ENCODE results near the gene ITGA3.

Gene ITGA3

DNA sequence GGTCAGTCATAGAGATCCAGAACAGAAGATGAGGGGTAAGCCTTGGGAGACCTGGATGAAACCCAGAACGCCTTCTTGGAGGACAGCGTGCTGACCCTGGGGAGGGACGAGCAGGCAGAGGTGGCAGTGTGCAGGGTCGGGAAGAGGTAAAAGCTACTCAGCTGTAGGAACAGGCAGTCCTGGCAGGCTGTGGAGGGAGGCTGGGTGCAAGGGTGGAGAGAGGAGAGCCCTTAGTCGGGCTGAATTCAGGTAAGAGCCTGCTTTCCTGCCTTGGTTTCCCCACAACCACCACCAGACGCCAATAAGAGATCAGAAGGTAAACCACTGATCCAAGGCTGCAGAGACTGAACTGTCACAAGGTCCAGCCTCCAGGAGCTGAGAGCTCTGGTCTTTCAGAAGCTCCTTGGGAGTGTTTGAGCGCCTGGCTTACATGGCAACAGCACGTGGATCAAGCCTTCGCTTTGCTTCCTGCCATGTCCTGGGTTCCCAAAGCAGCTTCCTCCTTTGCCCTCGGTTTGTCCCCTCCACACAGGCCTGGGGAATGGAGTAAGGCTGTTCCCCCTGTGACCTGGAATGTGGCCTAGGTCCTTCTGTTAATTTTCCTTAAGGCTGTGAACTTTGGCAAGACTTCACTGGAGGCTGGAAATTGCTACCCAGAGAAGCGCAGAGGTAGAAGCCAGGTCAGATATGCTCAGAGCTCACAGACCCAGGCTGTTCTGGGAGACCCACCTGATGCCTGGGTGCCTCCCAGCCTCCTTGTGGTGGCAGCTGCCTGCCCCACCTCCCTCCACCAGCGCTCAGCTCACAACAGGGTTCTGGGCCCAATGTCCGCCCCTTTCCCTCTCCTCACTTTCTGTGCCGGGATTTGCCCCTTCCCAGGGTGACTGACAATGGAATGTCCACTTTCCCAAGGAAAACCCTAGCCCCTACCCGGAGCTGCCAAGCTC is 35.3 kb downstream of the ITGA3 start:
- in situ Hi-C loops (cut with MboI; ENCODE audit: low sequenced_read_pairs): no loop called here

DNA sequence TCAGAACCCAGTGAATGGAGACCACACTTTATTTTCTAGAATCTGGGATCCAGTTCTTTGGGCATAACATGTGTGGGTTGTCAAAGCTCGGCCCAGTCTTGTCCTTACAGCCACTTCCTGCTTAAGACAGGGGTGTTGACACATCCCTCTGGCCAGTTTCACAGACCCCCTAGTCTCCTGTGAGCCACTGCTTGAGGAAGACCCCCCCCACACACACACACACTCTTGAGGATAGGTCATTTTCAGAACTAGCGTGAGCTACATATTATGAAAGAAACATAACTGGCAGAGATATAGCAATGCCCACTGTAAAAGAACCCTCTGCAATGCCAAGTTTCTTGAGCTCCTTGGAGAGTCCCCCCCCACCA is 36.0 kb downstream of the ITGA3 start:
- in situ Hi-C loops (cut with MboI; ENCODE audit: low sequenced_read_pairs): no loop called here

DNA sequence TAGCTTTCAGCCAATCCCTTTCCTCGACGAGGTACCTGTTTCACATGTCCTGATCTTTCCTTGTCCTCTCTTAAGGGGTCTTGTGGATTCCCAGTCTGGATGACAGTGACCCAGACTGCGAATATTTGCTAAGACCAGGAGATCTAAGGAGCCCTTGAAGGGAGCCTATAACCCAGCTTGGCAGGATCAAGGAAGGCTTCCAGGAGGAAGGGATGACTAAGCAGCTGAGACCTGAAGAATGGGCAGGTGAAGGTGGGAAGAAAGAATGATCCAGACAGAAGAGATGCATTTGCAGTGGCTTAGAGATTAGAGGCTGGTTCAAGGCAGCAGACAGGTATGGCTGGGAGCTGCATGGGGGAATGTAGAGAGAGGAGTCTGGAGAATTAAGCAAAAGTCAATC is 37.3 kb downstream of the ITGA3 start:
- in situ Hi-C loops (cut with MboI; ENCODE audit: low sequenced_read_pairs): no loop called here

DNA sequence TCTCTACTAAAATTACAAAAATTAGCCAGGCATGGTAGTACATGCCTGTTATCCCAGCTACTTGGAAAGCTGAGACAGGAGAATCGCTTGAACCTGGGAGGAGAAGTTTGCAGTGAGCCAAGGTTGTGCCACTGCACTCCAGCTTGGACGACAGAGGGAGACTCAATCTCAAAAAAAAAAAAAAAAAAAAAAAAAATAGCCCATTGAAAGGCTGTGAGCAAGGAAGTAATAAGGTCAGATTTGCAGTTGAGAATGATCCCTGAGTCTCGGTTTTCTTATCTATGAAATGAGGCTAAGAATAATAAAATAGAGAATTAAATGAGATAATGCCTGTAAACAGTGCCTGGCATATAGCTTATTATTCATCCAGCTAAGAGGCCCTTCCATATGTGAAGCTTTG is 37.9 kb downstream of the ITGA3 start:
- in situ Hi-C loops (cut with MboI; ENCODE audit: low sequenced_read_pairs): no loop called here

DNA sequence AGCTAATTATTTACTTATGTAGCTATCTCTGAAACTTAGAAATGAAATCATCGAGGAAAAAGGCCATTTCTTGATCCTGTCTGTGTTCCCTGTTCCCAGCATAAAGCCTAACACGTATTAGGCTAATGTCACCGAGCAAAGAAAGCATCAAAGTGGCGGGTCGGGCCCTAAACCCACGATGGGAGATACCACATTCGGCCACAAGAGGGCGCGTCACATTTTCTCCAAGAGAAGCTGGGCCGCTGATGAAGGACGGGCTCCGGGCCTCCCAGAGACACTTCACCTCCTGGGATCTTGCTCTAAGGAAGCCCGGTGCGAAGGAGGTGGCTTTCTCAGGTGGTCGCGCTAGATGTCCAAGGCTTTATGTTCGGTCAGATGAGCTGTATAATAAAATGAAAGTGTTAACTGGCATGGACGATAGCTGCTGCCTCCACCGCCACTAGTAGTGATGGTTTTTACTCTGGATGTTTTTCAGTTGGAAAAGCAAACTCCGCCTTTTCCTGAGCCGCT is 38.4 kb downstream of the ITGA3 start:
- in situ Hi-C loops (cut with MboI; ENCODE audit: low sequenced_read_pairs): no loop called here

DNA sequence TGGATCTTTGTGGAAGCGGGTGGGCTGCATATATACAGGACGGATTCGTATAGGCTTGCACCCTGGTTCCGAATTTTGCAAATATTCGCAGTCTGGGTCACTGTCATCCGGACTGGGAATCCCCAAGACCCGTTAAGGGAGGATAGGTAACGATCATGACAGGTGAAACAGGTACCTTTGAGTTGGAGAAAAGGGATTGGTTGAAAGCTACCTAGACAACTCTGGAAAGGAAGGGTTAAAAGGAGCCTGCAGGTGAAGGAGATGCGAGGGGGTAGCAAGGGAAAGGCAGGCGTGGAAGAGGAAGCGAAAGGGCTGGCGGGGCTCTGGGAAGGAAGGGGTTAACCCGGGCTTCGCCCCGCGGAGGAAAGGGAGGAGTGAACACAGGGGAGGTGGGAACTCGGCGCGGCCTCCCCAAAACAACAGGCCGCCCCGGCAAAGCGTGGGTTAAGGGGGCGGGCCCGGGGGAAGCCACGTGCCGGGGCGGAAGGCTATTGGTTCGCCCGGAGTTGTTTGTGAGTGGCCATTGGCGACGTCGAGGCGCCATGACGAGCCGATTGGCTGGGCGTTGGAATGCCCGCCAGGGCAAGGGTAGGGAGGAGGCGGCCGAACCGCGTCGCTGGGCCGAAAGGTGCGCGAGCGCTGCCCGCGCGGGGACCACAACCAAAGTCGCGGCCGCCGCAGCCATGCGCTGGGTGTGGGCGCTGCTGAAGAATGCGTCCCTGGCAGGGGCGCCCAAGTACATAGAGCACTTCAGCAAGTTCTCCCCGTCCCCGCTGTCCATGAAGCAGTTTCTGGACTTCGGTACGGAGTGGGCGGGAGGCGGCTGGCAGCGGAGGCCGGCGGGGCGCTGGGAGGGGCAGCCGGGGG is 39.1 kb downstream of the ITGA3 start, which contains the start of gene PDK2:
PDK2 (plus strand) TSS at position 599 of the 867 bp plus-strand sequence; CDS start at position 684, 85 bp downstream.
- in situ Hi-C loops (cut with MboI; ENCODE audit: low sequenced_read_pairs): no loop called here

DNA sequence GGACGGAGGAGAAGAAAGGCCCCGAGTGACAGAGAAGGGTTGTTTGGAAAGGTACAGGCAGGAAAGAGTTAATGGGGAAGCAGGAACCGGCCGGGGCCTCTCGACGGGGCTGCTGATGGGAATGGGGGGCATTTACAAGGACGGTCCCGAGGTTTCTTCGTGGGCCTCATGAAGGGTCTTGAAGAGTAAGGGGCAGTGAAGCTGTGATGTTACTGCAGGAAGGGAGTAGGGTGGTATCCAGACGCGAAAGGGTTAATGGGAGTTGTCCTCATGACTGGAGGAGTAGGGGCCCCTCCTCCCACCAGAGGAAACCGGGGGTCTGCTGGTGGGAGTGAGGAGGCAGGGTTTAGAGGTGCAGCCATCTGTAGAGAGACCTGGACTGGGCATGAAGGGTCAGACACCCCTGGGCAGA is 39.7 kb downstream of the ITGA3 start:
- in situ Hi-C loops (cut with MboI; ENCODE audit: low sequenced_read_pairs): no loop called here

DNA sequence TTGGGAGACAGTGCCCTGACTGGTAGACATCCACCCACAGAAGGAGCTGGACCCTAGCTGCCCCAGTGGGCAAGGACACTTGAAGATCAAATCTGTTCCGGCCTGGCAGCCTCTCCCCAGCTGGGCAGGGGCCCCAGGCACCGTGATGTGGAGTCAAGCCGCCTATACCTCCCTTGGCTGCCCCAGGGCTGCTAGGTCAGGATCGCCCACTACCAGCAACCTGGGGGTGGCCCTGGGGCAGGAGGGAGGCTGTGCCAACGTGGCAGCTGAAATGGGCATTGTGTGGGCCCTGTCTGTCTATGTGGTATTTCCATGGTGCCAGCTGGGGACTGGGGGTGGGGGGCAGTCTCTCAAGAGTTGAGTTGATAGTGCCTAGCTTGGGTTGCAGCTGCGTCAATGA is 40.2 kb downstream of the ITGA3 start:
- in situ Hi-C loops (cut with MboI; ENCODE audit: low sequenced_read_pairs): no loop called here

DNA sequence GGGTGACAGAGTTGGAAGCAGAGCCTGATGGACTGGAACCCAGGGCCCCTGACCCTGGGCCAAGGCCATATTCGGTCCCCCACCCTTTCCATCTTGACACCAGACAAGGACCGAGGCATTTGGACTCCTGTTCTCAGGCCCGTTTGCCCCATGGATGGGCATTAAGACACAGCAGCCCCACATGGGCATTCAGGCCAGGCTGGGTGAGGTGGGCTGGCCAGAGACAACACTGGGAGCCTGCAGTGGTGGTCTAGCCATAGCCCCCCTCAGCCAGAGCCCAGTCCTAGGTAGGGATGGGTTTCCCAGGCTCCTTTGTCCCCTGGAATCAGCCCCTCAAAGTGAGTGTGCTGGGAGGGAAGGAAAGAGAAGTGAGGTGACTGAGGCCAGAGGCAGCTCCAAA is 40.8 kb downstream of the ITGA3 start:
- in situ Hi-C loops (cut with MboI; ENCODE audit: low sequenced_read_pairs): no loop called here

DNA sequence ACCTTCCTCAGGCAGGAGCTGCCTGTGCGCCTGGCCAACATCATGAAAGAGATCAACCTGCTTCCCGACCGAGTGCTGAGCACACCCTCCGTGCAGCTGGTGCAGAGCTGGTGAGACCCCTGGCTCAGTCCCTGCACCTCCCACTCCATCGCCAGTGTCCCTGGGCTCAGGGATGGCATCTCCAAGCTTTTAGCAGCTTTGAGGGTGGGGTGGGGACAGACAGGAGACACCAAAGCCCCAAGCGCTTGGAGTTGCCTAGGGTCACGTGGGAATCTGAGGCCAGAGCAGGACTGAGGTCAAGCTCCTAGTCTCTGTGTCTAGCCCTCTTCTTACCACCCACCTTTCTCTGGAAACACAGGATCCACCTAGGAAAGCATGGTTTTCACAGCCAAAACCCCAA is 41.5 kb downstream of the ITGA3 start:
- in situ Hi-C loops (cut with MboI; ENCODE audit: low sequenced_read_pairs): no loop called here

DNA sequence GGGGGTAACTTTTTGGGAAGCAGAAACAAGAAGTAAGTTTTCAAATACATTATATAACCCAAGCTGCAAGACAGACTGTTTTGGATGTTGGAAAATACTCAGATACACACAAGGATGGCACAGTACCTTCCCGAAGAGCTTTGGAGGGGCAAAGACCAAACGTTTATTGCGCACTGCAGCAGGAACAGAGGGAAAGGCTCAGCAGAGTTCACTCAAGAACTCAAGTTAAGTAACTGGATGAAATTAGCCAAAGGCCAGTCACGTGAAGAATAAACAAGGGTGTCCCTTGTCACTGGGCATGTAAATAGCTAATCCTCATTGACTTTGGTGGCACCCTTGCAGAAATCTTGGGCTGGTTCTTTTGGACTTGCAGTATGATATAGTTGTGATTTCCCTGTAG is 42.0 kb downstream of the ITGA3 start:
- in situ Hi-C loops (cut with MboI; ENCODE audit: low sequenced_read_pairs): no loop called here

DNA sequence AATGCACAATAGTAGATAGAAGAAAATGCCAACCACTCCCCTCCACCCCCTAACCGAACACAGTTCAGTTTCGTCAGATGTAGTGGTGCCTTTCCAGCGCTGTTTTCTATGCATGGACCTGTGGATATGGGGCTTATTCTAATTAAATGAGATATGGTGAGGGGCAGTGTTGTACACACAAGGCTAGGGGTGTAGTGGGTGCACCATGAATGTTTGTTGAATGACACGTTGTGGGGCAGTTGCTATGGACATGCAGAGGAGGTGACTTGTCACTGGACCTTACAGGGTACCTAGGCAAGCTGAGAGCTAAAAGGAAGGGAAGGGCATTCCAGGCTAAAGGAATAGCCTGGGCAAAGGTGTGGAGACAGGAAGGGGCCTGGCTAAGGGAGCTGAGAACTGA is 42.7 kb downstream of the ITGA3 start:
- in situ Hi-C loops (cut with MboI; ENCODE audit: low sequenced_read_pairs): no loop called here

DNA sequence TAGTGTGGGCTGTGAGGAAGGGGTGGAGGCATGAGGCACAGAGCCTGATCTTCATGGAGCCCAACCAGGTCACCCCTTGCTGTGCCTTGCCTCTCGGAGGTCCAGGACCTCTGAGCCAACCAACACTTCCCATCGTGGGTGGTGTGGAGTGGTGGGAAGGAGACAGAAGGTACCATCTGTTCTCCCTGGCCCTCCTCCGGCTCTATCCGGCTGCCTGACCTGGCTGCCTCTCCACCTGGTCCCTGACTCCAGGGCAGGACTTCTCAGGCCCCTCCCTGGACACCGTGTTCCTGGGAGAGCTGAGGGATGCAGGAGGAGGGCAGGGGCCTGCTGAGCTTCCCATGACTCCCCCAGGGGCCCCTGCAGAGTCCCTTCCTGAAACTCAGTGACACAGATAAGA is 43.1 kb downstream of the ITGA3 start:
- in situ Hi-C loops (cut with MboI; ENCODE audit: low sequenced_read_pairs): no loop called here

DNA sequence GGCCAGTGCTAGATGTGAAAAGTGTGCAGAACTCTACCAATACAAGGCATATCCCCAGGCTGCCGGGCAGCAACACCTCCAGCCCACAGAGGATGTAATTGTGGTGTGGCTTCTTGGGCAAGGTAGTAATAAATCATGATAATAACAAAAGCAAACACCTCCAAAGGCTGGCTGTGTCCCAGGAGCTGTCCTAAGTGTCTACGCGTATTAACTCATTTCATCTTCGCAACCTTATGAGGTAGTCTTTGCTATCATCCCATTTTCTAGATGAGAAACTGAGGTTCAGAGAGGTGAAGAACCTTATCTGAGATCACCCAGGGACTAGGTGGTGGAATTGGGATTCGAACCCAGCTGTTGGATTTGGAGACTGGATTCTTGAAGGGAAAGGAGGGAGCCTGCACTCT is 44.6 kb downstream of the ITGA3 start:
- in situ Hi-C loops (cut with MboI; ENCODE audit: low sequenced_read_pairs): no loop called here

DNA sequence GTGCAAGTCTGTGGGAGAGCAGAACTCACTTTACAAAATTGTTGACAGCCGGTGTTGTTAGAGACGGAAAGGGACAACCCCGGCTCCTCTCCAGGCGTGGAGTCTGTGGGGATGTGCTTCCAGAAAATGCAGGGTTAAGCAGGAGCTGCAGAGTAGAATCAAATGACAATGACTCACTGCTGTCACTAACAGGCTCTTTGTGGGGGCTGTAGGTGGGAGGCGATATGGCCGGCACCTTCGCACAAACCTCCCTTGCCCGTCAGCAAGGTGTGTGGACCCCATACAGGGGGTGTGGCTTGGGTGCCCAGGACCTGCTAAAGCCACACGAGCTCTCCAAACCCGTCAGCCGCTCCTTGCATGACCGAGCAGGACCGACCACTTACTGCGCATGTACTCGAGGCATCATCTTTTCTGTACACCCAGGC is 45.0 kb downstream of the ITGA3 start:
- in situ Hi-C loops (cut with MboI; ENCODE audit: low sequenced_read_pairs): no loop called here

DNA sequence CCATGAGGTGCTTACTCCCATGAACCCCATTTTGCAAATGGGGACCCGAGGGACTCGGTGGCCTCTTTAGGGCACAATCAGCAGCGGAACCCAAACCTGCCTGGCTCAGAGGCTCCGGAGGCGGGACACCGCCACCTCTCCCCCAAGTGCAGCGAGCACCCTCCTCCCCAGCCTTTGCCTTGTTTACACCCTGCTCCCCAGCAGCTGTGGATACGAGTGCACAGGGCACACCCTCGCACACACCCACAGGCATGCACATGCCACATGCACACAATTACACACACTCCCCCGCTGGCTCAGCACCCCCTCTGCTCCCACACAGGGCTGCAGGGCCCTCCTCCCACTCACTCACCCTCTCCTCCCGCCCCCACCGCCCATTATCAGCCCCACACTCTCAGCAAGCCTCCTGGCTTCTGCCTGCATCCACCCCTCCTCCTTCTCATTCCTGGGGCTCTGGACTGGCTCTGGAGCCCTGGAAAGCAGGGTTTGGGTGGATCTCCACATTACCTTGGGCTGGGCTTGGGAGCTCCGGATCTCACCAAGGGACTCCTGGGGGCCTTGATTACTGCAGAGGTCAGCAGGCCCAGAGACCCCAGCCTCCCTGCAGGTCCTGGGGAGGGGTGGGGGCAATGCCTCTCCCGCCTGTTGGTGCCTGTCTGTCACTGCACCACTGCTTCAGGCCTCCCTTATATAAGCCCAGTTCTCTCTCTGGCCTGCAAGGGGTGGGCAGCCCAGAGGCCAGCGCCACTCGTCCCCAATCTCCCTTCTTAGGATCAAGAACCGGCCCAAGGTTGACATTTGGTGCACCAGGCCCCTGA is 45.6 kb downstream of the ITGA3 start:
- in situ Hi-C loops (cut with MboI; ENCODE audit: low sequenced_read_pairs): no loop called here

DNA sequence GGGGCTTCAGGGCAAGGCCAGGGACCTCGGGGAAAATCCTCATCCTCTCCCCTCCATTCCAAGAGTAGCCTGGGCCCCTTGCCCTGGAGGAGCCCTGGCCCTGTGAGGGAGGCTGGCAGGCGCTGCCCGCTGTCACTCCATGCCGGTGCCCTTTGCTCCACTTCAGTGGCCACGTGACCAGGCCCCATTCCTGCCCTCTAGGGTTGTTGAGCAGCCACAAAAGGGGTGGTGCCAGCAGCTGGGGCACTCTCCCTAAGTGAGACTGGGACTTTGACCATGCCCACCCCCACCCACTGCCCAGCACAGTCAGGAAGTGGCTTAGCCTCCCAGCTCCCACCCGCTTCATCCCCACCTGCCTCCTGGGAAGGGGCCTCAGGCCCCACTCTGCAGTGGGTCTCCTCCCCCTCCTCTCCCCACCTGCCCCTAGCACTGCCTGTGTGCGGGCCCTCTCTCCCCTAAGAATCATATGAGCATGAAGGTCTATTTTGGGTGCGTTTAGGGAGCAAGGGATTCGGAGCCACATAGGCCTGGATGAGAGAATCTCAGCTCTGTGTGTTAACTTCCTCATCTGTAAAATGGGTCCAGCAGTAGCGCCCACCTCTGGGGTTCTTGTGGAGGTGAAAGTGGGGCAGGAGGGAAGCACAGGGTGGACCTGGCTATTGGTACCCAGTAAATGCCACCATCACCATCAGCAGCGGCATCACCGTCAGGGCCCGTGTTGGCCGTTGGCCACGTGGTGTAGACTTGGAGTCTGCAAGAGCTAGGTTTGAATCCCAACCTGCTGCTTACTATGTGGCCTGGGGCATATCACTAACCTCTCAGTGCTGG is 46.5 kb downstream of the ITGA3 start:
- in situ Hi-C loops (cut with MboI; ENCODE audit: low sequenced_read_pairs): no loop called here

DNA sequence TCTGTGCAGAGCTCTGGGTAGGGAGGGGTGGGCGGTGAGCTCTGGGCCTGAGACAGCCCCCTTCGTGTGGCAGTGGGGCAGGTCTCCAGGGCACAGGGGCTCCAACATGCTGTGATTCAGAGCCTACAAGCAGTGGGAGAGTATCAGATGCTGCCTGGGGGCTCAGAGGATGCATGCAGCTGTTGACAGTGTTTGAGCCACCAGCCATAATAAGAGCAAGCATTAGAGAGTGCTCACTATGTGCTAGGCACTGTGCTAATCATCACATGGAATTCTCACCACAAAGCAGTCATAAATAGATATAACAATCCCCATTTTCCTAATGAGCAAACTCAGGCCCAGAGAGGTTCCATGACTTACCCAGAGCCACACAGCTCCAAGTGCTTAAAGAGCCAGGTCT is 47.3 kb downstream of the ITGA3 start:
- in situ Hi-C loops (cut with MboI; ENCODE audit: low sequenced_read_pairs): no loop called here

DNA sequence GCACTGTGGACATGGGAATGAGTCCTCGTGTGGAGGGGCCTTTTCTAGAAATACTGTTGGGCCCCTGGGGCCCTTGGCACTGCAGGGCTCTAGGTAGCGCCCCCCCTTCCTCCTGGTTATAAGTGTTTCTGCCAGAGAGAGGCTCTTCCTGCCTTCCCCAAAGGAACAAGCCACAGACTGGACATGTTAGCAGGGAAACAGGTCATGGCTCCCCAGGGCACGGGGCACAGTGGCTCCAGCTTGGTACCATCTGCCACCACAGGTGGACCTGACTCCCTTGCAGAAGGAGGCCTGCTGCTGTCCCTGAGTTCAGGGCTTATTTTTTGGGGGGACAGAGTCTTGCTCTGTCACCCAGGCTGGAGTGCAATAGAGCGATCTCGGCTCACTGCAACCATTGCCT is 48.0 kb downstream of the ITGA3 start:
- in situ Hi-C loops (cut with MboI; ENCODE audit: low sequenced_read_pairs): no loop called here

DNA sequence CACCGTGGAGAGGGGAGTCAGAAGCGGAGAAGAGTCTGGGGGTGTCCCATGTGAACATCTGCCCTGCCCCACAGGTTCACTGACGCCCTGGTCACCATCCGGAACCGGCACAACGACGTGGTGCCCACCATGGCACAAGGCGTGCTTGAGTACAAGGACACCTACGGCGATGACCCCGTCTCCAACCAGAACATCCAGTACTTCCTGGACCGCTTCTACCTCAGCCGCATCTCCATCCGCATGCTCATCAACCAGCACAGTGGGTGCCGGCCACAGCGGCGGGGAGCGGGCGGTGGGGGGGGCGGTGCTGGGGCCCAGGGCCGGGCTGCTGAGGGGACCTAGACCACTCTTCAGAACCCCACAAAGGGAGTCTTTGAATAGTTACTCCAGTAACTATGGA is 49.9 kb downstream of the ITGA3 start:
- in situ Hi-C loops (cut with MboI; ENCODE audit: low sequenced_read_pairs): no loop called here
